UCSD-AML1 (cell line): ENCODE results near the gene MEI1.
"Not testable (repeated sequence)": the region's sequence is repeated elsewhere in the genome, so short reads cannot be mapped to it uniquely, and the experiment has no call there.

Source experiments
- DNase-seq: peaks from one replicate; lab custom pipeline; 2025; ENCODE audit not compliant: unreplicated experiment; lab: John Stamatoyannopoulos, UW

Gene MEI1

DNA sequence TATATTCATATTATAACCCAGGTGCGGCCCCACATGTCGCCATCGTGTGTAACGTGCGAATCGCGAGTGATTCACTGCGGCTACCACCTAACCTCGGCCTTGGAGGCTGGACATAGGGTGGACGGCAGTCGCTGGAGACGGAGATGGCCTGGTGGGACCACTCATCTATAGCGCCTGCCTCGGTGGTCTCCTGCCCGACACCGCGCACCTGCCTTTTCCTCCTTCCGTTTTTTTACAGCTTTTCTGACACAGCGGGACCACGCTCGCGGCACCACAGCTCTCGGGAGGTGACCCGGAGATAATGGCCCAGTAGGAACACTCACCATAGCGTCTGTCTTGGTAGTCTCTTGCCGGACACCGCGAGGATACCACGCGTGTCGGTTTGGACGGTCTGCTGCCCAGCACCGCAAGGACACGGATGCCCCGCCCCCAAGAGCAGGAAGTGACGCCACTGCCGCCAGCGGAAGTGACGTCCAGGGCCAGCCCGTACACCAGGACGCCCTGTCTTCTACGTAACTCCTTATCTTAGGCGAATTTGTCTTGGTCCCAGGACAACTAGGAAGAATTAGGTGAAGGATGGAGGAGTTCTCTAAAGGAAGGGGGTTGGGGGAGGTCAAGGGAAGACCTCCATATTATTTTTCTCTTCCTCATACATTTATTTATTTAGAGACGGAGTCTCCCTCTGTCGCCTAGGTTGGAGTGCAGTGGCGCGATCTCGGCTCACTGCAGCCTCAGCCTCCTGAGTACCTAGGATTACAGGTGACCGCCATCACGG, 17.1 kb upstream of the MEI1 start:
- DNase-seq: peak; percentile 81

DNA sequence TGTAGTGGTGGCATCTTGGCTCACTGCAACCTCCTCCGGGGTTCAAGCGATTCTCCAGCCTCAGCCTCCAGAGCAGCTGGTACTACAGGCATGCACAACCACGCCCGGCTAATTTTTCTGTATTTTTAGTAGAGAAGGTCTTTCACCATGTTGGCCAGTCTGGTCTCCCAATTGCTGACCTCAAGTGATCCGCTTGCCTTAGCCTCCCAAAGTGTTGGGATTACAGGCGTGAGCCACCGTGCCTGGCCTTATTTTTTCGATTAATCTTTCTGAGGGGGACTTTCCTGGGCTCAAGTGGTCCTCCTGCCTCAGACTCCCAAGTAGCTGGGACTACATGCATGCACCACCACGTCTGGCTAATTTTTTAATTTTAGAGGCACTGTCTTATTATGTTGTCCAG, 16.3 kb upstream of the MEI1 start:
- DNase-seq: no peak

DNA sequence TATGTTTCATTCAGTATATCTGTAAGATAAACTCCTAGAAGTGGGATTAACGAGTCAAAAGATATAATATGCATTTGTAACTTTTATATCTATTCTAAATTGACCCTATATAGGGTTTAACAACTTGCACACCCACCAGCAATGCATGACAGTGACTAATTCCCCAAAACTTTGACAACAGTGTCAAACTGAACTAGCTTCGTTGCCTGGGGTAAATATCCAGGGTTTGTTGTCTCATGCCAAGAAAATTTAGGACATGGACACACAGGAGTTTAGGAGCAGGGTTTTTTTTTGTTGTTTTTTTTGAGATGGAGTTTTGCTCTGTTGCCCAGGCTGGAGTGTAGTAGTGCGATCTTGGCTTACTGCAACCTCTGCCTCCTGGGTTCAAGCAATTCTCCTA, 15.7 kb upstream of the MEI1 start:
- no peak for DNase-seq

DNA sequence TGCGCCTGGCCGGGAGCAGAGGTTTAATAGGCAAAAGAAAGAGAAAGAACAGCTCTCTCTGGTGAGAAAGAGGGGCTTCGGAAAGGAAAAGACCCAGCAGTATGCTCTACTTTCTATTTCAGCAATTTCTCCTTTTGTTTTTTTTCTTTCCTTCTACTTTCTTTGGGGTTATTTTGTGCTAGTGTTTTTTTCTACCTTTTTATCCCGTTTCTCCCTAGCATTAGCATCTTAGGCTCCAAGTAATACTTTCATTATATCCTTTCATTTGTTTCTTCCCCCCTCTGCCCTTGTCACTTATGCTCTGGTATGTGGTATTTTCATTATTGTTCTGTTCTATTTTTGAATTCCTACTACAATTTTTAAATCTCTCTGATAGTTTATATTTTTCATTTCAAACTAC, 15.1 kb upstream of the MEI1 start:
- DNase-seq: no peak

DNA sequence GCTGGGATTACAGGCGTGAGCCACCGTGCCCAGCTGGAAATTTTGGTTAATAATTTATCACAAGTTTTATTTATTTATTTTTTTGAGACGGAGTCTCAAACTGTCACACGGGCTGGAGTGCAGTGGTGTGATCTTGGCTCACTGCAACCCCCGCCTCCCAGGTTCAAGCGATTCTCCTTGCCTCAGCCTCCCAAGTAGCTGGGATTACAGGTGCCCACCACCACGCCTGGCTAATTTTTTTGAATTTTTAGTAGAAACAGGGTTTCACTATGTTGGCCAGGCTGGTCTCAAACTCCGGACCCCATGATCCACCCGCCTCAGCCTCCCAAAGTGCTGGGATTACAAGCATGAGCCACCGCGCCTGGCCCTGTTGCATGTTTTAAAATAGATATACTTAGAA, 12.4 kb upstream of the MEI1 start:
- DNase-seq: not testable (repeated sequence)

DNA sequence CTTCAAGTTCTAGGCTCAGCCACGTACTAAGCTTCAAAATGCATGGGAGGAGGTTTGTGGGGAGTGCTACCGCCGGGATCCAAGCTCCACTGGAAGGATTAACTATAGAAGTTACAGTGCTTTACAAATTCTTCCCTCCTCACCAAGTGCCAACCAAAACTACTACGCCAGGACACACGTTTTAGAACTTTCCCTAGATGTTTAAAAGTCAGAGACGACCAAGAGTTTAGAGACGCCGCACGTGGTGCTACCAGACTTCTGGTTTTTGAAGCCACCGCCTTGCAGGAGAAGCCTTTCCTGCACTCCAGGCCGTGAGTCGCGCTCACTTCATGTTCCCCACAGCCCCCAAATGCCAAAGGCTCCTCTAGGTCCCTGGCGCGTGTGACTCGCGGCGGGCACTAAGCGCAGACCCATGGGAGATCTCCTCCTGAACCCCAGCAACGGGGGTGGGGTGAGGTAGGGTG, 11.4 kb upstream of the MEI1 start:
- DNase-seq: peak; percentile 47

DNA sequence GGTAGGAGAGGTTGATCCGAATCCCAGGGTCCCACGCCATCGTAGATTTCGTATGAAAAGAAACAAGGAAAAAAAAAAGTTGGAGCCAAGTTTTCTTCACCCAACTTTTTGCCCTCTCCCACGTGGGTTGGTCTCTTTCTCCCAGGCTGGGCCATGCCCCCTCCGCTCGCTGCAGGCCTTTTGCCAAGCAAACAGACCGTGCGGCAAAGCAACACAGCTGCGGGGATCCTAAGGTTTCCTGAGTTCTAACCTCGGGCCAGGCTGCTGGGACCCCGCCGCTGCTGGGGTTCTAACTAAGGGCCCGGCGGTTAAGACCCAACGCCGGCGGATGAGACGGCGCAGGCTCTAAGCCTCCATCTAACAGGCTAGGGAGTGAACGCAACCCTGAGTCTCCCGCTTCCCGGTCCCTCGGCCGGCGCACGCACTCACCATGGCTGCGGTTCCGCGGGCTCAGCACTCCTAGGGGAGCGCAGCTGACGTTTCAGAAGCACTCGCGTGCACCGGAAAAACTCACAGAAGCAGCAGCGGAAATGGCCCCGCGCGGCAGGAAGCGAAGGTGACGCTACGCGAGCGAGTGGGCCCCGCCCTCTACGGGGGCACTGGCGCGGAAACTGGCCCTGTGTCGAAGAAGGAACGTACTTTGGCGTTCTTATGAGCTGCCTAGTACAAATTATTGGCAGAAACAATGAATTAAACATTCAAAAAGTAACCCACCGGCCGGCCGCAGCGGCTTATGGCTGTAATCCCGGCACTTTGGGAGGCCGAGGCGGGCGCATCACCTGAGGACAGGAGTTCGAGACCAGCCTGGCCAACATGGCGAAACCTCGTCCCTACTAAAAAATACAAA, 10.7 kb upstream of the MEI1 start, which contains the start of gene SNU13:
SNU13 (minus strand) TSS at position 503 of the 847 bp plus-strand sequence; CDS start at position 432, 71 bp downstream.
- DNase-seq: peak; percentile 93

DNA sequence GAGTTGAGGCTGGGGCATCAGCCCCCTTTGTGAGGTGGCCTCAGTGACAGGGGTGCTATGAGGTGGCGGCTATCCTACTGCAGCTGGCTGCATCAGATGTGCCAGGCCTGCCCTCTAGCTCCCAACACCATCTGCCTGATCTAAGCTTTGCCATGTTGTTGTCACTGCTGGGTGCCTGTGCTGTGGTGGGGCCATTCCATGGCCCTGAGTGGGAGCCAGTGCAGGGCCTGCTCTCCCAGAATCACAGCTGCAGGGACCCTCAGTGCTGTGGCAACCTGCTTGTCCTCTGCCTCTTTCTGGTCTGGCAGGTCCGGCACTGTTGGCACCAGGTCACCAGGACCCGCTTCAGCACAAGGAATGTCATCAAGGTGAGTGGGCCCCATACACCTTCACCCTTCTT, 8.8 kb upstream of the MEI1 start:
- no peak for DNase-seq

DNA sequence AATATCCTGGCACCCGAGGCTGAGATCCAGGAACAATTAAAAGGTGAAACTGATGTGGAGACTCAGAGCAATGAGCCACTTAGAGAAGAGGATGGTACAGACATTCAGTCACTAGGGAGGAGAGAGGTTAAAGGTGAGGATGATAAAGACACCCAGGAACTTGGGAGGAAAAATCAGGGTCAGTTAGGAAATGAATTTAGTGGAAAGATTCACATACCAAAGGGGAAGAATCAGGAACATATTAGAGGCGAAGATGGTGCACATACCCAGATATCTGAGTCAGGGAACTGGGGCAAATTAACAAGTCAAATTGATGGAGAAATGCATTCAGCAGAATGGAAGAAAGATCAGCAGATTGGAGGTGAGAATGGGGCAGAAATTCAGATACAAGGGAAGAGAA, 4.1 kb upstream of the MEI1 start:
- DNase-seq: no peak

DNA sequence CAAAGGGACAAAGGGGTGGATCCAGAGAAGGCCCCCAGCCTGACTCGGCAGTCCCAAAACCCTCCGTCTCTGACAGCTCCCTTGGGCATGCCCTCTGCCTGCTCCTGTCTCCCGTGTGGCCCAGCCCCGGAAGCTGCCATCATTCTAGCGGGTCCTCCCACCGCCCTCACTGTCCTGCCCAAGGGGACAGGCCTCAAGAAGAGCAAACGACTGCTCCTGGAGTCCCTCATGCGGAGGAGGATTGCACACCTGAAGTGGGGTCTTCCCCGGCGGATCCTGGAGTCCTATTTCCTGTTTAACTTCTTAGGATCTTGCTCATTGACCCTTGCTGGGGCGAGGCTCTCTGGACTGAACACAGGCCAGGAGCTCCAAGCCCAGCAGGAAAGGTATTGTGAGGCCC, 2.6 kb upstream of the MEI1 start:
- DNase-seq: no peak

DNA sequence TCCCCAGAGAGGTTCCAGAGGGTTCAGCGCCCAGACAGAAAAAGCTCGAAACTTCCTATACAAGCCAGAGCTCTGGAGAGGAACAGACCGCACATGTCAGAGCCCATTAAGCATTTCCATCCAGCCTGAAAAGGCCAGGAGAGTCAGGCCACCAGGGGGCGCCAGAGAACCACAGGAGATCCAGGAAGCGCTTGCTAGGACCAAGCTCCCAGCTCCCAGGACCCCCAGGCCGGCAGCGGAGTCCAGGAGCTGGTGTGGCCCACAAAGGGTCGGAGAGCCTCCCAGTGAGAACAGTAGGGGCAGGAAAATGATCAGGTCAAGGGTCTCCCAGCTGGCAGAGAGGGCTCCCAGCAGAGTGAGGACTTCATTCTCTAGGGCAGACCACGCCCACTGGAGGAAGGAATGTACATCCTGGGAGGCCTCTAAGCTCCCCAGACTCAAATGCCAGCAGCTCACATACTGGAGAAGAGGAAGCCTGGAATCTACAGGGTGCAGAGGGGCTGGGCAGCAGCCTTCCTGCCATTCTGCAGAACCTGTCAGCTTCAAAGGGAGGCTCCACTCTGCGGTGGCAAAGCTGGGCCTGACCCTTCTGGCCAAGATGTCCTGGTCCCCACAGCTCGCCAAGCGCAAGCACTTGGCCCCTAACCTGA, 2.1 kb upstream of the MEI1 start:
- DNase-seq: peak; percentile 93

DNA sequence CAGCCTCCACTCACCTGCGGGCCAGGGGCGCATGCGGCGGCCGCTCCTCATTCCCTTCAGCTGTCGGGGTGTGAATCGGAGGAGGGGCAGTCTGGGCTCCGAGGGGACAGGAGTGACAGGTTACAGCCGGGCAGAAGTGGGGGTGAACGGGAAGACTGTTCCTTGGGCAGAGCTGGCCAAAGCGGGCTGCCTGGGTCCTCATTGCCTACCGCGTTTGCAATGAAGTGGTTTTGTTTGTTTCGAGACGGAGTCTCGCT, 733 bp downstream of the MEI1 start:
- no peak for DNase-seq

DNA sequence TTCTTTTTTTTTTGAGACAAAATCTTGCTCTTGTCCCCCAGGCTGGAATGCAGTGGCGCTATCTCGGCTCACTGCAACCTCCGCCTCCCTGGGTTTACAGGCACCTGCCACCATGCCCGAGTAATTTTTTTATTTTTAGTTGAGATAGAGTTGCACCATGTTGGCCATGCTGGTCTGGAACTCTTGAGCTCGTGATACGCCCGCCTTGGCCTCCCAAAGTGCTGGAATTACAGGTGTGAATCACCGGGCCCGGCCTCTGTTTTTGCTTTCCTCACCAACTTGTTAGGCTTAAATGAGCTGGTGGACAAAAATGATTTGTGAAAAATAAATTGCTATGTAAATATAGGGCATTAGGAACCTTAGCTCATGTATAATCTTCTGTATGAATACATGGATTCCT, 3.5 kb downstream of the MEI1 start:
- DNase-seq: no peak

DNA sequence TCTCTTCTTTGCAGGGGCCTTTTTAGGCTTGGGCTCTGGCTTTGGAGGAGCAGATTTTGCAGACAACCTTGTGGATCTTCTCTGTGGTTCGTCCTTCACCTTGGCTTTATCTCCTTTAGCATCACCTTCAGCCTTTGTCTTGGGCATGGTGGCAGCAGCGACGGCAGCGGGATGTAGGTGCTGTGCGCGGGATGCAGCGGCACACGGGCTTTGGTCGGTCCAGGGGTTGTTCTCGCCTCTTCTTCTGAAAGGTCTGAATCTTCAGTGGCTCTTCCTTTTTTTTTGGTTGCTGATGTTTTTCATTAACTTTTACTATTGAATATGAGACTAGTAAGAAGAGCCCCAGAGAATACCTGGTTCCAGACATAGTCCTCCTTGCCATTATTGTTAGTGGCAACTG, 10.0 kb downstream of the MEI1 start:
- DNase-seq: no peak

DNA sequence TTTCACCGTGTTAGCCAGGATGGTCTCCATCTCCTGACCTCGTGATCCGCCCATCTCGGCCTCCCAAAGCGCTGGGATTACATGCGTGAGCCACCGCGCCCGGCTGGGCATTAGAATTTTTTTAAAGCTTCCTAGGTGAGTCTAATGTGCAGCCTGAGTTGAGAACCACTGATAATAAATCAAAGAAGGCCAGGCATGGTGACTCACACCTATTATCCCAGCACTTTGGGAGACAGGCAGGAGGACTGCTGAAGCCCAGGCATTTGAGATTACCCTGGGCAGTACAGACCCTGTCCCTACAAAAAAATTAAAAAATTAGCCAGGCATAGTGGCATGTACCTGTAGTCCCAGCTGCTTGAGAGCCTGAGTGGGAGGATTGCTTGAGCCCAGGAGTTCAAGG, 13.7 kb downstream of the MEI1 start:
- DNase-seq: no peak

DNA sequence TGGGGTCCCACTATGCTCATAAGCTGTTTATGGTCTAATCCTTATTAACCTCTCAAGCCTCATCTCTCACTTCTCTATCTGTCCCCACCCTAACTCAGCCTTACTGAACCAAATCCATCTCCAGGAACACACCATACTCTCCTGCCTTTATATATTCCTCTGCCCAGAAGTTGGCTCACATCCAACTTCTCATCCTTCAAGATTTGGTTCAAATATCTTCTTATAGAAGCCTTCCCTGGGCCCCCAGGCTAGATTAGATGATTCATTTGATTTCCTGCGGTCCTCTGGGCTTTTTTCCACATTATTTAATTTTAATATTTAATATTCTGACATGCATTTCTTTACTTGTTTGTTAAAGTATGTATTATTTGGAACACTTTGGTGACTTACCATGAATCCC, 23.2 kb downstream of the MEI1 start:
- DNase-seq: no peak

DNA sequence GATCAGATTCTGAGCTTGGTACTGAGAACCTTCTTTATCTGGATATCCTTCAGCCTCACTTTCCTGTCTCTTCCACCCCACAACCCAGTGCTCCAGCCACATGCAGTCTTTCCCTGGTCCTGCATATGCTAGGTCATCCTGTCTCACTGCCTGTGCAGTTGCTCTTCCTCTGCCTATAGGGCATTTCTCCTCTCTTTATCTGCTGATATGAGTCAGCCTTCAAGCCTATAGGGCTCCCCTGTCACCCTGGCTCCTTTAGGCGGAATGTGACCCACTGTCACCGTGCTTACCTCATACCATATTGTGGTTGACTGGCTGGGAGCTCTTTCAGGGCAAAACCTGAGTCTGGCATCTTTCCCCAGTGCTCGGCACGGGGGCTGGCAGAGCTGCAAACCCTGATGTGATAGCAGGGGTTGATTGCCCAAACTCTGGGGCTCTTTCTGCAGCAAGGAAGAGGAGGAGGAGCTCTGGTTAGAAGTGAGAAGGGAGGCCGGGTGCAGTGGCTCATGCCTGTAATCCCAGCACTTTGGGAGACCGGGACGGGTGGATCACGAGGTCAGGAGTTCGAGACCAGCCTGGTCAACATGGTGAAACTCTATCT, 26.3 kb downstream of the MEI1 start:
- DNase-seq: no peak

DNA sequence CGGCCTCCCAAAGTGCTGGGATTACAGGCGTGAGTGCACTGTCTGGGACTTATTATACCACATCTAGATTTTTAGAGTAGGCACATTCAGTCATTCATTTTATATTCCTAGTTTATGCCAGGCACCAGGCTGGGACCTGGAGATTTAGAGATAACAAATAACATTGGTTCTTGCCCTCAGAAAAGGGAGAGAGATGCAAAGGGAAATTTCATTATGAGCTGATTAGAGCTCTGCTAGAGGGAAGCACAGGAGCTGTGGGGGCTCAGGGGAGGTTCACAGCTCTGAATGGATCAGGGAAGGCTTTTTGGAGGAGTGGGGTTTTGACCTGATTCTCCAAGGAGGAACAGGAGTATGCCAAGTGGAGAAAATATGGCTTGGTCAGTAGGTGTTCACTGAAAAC, 32.3 kb downstream of the MEI1 start:
- no peak for DNase-seq

DNA sequence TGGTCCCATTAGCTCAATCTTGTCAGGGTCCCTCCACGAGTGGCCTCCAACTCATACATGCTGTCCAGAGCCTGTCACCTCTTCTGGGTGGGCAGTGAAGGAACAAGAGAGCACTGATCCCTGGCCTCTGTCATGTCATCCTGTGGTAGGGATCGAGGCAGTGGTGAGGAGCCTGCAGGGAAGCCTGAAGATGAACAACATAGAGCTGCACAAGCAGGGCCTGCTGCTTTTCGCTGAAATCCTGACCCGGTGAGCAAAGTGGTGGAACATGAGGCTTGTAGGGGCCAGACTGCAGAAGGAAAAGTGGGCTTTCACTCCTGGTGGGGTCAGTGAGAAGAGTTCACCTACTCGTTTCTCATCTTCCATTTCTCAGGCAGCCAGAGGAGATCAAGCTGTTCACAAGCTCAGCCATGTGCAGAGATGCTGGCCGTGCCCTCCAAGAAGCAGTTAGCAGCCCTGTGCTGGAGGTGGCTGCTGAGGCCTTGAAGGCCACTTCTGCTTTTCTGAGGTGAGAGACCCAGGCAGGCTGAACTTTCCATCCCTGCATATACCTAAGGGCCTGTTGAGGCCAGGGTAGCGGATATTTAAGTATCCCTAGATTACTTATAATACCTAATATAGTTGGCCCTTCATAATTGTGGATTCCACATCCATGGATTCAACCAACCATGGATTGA, 32.9 kb downstream of the MEI1 start:
- no peak for DNase-seq

DNA sequence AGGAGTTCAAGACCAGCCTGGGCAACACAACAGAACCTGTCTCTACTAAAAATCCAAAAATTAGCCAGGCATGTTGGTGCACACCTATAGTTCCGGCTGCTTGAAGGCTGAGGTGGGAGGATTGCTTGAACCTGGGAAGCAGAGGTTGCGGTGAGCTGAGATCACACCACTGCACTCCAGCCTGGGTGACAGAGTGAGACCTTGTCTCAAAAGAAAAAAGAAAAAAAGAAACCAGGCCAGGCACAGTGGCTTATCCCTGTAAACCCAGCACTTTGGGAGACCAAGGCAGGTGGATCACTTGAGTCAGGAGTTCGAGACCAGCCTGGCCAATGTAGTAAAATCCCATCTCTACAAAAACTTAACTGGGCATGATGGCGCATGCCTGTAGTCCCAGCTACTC, 33.9 kb downstream of the MEI1 start:
- not testable (repeated sequence) for DNase-seq

DNA sequence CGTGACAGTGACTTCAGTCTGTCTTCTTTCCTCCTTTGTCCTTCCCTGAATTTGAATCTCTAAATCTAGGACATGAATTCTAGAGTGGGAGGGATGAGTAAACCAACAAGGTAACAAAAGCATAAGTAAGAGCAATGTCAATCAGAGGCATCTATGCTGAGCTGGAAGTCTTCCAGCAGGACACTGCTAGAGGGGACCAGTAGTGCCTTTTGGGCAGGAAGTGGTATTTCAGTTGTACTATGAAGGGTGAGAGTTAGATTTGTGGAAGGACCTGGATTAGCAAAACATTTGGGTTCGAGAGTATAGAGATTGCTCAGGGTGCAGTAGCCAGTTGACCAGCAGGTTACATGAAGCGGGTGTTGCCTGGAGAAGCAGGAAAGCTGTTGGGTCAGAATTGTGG, 40.3 kb downstream of the MEI1 start:
- no peak for DNase-seq
